HL-60/S4 treated with phorbol 12-myristate 13-acetate at 8.2 ng/mL for 4 days and 3 days (cell line): ENCODE results near the gene CNTNAP2.
"Not testable (repeated sequence)": the region's sequence is repeated elsewhere in the genome, so short reads cannot be mapped to it uniquely, and the experiment has no call there.

Source experiments
- in situ Hi-C: fragments of 300-500 bp; cut with MboI; formaldehyde crosslinking; loops from 2 replicates; pipeline ENCODE4 v1.15.0; 2022; ENCODE audit warnings: low sequenced_read_pairs

The CNTNAP2 gene

DNA sequence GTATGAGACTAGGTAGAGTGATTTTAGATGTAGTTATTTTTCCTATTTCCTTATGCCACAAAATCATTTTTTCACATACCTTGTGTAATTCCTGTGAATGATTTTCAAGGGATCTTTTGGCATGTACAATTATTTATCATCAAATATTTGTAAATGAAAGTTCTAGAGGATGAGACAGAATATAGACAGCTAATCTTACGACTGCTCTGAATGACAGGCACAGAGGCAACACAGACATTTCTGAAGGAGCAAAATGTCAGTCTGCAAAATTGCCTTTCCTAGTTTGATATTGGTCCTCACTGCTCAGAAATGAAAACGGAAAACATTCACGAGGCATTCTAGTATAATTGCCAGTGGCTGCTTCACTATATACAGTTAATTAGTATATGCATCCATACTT is 1663.3 kb downstream of the CNTNAP2 start:
- in situ Hi-C loops = no loop called here

DNA sequence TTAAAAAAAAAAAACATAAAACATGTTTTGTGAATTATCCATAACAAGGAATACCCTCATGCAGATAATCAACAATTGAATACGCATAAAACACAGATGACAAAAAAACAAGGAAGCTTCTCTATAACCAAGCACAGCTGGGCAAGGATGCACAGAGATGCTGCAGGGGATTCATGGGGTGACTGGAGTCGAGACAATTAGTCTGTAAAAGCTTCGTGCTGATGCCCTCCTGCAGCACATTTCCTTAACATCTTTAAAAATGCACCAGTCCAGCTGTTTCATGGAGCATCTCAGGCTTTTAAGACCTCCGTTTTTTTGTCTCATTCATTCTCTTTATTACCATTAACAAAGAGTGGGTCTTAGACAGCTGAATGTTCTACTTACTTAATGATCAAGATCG is 1680.0 kb downstream of the CNTNAP2 start:
- in situ Hi-C loops = no loop called here

DNA sequence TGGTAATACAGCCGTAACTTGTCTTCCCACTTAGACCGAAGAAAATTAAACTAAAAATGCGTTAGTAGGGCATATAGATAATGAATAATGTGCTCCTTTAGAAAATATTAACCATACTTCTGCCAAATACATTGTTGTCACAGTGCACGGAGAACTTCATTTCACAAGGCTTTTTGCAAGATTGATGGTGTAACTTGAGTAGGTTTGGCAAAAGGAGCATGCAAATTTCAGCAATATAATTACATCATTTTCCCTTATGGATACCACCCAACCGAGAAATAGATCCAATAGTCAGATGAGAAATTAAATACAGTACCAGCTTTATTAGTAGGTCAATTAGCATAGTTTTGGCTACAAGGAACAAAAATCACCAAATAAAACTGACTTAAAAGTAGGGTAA is 1681.4 kb downstream of the CNTNAP2 start:
- in situ Hi-C loops = no loop called here

- in situ Hi-C loops = not testable (repeated sequence)
Observed at GRCh38 chr7:147801762-147802161, 1685.2 kb downstream of the CNTNAP2 start.

- in situ Hi-C loops = no loop called here
Observed at GRCh38 chr7:147803151-147803550, 1686.5 kb downstream of the CNTNAP2 start.

DNA sequence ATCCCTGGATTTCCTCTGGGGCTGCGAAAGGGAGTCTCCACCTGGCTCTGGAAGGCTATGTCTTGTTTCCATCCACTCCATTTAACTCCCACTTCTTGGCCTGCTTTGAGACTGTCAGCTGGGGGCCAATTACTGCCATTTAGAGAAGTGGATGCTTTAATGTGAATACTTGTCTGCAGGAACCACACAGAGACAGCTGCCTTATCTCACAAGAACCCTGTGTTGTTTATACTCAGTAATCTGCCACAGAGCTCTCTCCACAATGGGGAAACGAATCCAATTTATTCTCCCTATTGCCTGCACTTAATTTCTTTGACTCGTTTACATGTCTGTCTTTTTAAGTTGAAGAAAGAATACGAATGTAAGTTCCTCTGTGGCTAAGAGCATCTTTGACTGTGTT is 1687.0 kb downstream of the CNTNAP2 start:
- in situ Hi-C loops = no loop called here

GRCh38 chr7:147804032-147804431 is 1687.4 kb downstream of the CNTNAP2 start:
- in situ Hi-C loops = no loop called here

GRCh38 chr7:147805996-147806576 is 1689.5 kb downstream of the CNTNAP2 start:
- in situ Hi-C loops = no loop called here

GRCh38 chr7:147809786-147810185 is 1693.2 kb downstream of the CNTNAP2 start:
- in situ Hi-C loops = no loop called here

DNA sequence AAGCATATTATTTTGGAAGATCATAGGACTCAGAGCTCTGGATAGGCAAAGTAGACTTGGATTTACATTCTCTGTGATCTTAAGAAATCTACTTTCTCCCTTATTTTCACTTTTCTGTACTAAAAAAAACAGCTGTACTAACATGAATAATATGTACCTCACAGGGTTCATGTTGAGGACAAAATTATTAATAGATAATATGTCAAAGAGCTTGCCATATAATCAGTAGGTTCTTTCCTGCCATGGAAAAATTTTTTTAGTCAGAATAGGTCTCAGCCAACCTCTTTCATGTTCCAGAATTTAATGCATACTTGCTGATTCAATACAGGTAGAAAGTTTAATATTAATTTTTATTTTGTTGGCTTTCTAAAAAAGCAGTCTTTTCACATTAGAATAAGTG is 1693.7 kb downstream of the CNTNAP2 start:
- in situ Hi-C loops = no loop called here

GRCh38 chr7:147811923-147812322 is 1695.3 kb downstream of the CNTNAP2 start:
- in situ Hi-C loops = no loop called here

DNA sequence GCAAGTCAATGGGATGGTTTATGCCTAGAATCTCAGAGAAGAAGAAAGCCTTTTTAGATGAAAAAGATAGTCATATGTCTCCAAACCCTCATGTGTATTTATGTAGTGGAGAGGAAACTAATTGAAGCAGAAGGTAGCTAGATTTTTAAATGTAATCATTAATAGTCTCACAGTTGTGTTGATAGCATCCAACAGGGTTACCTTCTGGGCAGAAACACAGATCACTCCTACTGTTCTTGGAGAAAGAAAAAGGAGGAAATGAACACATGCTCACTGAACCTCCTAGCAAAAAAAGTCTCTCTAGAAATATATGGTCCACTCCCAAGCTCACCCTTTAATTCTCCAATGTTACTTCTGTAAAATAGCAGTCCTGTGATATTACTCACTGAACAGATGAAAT is 1696.7 kb downstream of the CNTNAP2 start:
- in situ Hi-C loops = no loop called here

DNA sequence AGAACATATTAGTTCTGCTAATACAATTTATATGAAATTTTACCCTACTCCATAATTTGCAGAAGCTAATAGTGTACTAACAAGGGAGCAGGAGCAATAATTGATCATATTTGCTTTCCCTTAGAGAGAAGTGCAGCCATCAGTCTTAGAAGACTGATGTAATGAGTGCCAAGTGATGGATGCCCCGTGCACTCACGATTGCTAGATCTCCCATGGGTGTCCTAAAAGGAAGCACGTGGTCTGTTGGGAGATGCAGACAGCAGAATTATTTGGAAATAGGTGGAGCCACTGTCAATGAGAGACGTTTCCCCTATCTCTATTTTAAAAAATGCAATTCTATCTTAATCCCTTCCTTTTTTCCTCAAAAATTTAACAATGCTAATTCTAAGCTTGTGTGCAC is 1701.7 kb downstream of the CNTNAP2 start:
- in situ Hi-C loops = no loop called here

- in situ Hi-C loops = no loop called here
Observed at GRCh38 chr7:147824671-147825070, 1708.1 kb downstream of the CNTNAP2 start.

- in situ Hi-C loops = no loop called here
Observed at GRCh38 chr7:147829016-147829415, 1712.4 kb downstream of the CNTNAP2 start.

- in situ Hi-C loops = no loop called here
Observed at GRCh38 chr7:147833557-147833956, 1717.0 kb downstream of the CNTNAP2 start.

DNA sequence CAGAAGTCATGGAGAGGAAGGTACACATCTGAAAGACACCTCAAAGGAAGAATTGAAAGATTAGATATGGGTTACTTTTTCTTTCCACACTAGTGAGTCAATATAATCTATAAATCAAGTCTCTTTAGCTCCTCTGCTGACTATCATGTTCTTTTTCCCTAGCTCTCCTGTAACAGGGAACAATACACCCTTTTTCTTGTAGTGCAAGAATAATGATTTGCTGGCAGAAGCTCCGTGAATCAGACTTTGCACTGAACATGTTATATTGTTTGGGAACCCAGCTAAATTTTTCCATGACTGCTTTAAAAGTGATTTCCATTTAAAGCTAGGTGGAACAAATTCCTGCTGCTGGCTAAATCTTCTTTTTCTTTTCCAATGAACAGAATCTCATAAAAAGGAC is 1717.4 kb downstream of the CNTNAP2 start:
- in situ Hi-C loops = no loop called here

DNA sequence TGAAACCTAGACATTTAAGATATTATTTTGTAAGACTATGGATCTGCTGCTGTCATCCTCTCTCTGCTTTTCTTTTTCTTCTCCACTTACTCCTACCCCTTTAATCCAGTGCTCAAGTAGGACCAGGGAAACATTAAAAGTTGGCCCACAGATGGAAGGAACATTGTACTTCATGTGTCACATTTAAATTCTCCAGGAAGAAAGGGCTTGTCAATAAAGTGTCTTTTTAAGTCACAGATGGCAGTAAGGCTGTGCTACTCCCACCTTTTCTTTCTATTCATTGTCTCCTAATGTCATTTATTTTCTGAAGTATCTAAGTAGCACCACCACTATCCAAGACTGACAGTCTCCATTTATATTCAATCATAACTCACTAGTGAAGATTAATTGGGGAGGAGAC is 1736.2 kb downstream of the CNTNAP2 start:
- in situ Hi-C loops = no loop called here

- in situ Hi-C loops = no loop called here
Observed at GRCh38 chr7:147857152-147858140, 1740.8 kb downstream of the CNTNAP2 start.

- in situ Hi-C loops = no loop called here
Observed at GRCh38 chr7:147858421-147858820, 1741.8 kb downstream of the CNTNAP2 start.

DNA sequence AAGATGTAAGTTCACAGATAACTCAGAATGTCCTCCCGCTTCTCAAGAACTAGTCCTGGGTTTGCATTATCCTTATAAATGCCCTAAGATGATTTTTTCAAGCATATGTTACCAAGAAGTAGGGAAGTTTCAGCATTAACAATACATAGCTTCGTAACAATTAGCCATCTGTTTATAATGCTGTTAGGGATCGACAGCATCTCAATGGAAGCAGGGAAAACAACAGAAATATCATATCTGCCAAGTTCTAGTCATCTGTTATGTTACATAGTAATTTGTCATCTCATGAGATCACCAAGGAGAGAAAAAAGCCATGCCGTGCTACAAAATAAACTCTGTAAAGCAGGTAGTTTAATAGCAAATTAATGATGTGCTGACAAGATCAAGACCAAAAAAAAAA is 1742.4 kb downstream of the CNTNAP2 start:
- in situ Hi-C loops = no loop called here

DNA sequence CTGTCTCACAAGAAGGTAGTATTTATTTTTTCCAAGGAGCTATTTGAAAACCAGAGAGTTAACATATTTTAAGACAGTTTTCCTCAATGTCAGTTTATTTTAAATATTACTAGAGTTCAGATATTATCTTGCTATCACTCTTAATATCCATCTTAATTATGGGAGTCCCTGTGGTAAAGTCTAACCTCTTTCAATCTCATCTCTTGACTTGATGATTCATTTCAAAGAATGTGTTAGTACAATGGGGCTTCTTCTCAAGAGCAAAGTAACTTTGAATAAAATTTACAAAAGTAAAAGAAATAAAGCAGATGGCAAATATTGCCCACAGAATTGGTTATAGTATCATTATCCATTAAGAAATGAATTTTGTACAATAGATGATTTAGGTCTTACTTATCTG is 1742.9 kb downstream of the CNTNAP2 start:
- in situ Hi-C loops = no loop called here
